ENCODE data around the gene OR10C1.
"Not testable (repeated sequence)": the region's sequence is repeated elsewhere in the genome, so short reads cannot be mapped to it uniquely, and the experiment has no call there.

The OR10C1 gene

GRCh38 chr6:29439006-29439405 lies at the start of gene OR10C1:
TSS of gene OR10C1 (plus strand) at chr6:29439306. CDS start at chr6:29440016, 710 bp downstream.
- no peak for DNase-seq (ENCODE audit: low spot score)

- DNase-seq (ENCODE audit: low spot score), result no peak
Measured at GRCh38 chr6:29395331-29395730, 43.8 kb upstream of the OR10C1 start, which contains the start of gene OR12D2. TSS of gene OR12D2 (plus strand) at chr6:29395631. CDS start at chr6:29396700, 1,069 bp downstream.

- DNase-seq (ENCODE audit: low spot score), result no peak
Measured at GRCh38 chr6:29399525-29399924, 39.6 kb upstream of the OR10C1 start.

- DNase-seq (ENCODE audit: low spot score), result no peak
Measured at GRCh38 chr6:29403801-29404200, 35.3 kb upstream of the OR10C1 start.

GRCh38 chr6:29414588-29414987 lies 24.5 kb upstream of the OR10C1 start, which contains the start of gene OR12D1:
TSS of gene OR12D1 (plus strand) at chr6:29414928.
- DNase-seq (ENCODE audit: low spot score), result no peak

GRCh38 chr6:29419516-29419915 lies 19.6 kb upstream of the OR10C1 start:
- no peak for DNase-seq (ENCODE audit: low spot score)

- DNase-seq (ENCODE audit: low spot score), result no peak
Measured at GRCh38 chr6:29424168-29424567, 14.9 kb upstream of the OR10C1 start.

GRCh38 chr6:29424575-29424974 lies 14.5 kb upstream of the OR10C1 start:
- DNase-seq (ENCODE audit: low spot score), result no peak

- no peak for DNase-seq (ENCODE audit: low spot score)
Measured at GRCh38 chr6:29425075-29425474, 14.0 kb upstream of the OR10C1 start.

- no peak for DNase-seq (ENCODE audit: low spot score)
Measured at GRCh38 chr6:29426654-29427053, 12.5 kb upstream of the OR10C1 start.

GRCh38 chr6:29436730-29437129 lies 2.4 kb upstream of the OR10C1 start:
- not testable (repeated sequence) for DNase-seq (ENCODE audit: low spot score)

- DNase-seq (ENCODE audit: low spot score), result no peak
Measured at GRCh38 chr6:29442719-29443118, 3.6 kb downstream of the OR10C1 start.

- not testable (repeated sequence) for DNase-seq (ENCODE audit: low spot score)
Measured at GRCh38 chr6:29444031-29444430, 4.9 kb downstream of the OR10C1 start.

- DNase-seq (ENCODE audit: low spot score), result no peak
Measured at GRCh38 chr6:29447670-29448069, 8.6 kb downstream of the OR10C1 start.

- no peak for DNase-seq (ENCODE audit: low spot score)
Measured at GRCh38 chr6:29451471-29452193, 12.5 kb downstream of the OR10C1 start.

GRCh38 chr6:29456971-29457370 lies 17.9 kb downstream of the OR10C1 start, which contains the start of the genes OR11A1 and OR2H1:
TSS of gene OR11A1 (minus strand) at chr6:29457071. CDS start at chr6:29427641, 29,430 bp downstream.
TSS of gene OR2H1 (plus strand) at chr6:29457155. CDS start at chr6:29461770, 4,615 bp downstream.
- DNase-seq (ENCODE audit: low spot score), result no peak

- no peak for DNase-seq (ENCODE audit: low spot score)
Measured at GRCh38 chr6:29461021-29461814, 22.1 kb downstream of the OR10C1 start.

GRCh38 chr6:29462022-29462421 lies 22.9 kb downstream of the OR10C1 start:
- DNase-seq (ENCODE audit: low spot score), result no peak

GRCh38 chr6:29465279-29465678 lies 26.2 kb downstream of the OR10C1 start:
- no peak for DNase-seq (ENCODE audit: low spot score)

GRCh38 chr6:29465801-29466200 lies 26.7 kb downstream of the OR10C1 start:
- DNase-seq (ENCODE audit: low spot score), result no peak

GRCh38 chr6:29466241-29466640 lies 27.1 kb downstream of the OR10C1 start:
- DNase-seq (ENCODE audit: low spot score), result no peak

GRCh38 chr6:29474996-29475395 lies 35.9 kb downstream of the OR10C1 start:
- no peak for DNase-seq (ENCODE audit: low spot score)

- no peak for DNase-seq (ENCODE audit: low spot score)
Measured at GRCh38 chr6:29477923-29478450, 38.9 kb downstream of the OR10C1 start.
